HG03280 (cell line): ENCODE data around the gene FASTKD1.

Source experiments
- ATAC-seq: cut with Tn5 transposase; IDR thresholded peaks from one replicate; pipeline ENCODE4 v1.9.1; 2021; ENCODE audit warnings: mild to moderate bottlenecking, moderate library complexity; ENCODE audit not compliant: unreplicated experiment

FASTKD1 gene

GRCh38 chr2:169509955-169510354 is 63.7 kb downstream of the FASTKD1 start:
- no peak for ATAC-seq

- no peak for ATAC-seq
Measured at GRCh38 chr2:169509298-169509885, 64.3 kb downstream of the FASTKD1 start, which contains the start of gene KLHL41. TSS of gene KLHL41 (plus strand) at chr2:169509702. CDS start at chr2:169509779, 77 bp downstream.

- no peak for ATAC-seq
Measured at GRCh38 chr2:169507698-169508097, 66.0 kb downstream of the FASTKD1 start.

GRCh38 chr2:169504651-169505050 is 69.0 kb downstream of the FASTKD1 start:
- ATAC-seq, result no peak

GRCh38 chr2:169495310-169495928 is 78.2 kb downstream of the FASTKD1 start:
- no peak for ATAC-seq

- no peak for ATAC-seq
Measured at GRCh38 chr2:169493360-169493759, 80.3 kb downstream of the FASTKD1 start.

GRCh38 chr2:169491378-169491777 is 82.3 kb downstream of the FASTKD1 start:
- ATAC-seq, result no peak

GRCh38 chr2:169490834-169491233 is 82.8 kb downstream of the FASTKD1 start:
- ATAC-seq, result no peak

GRCh38 chr2:169486487-169486886 is 87.2 kb downstream of the FASTKD1 start:
- ATAC-seq, result no peak

- ATAC-seq, result no peak
Measured at GRCh38 chr2:169485650-169486138, 88.0 kb downstream of the FASTKD1 start.

- no peak for ATAC-seq
Measured at GRCh38 chr2:169480079-169480465, 93.6 kb downstream of the FASTKD1 start.
